GM18498 (cell line): Measurements from ENCODE around the gene NSF.

ENCODE experiments used
- ATAC-seq: cut with Tn5 transposase; IDR thresholded peaks from one replicate; pipeline ENCODE4 v1.9.1; 2021; ENCODE audit warnings: mild to moderate bottlenecking, moderate library complexity; ENCODE audit not compliant: unreplicated experiment

The NSF gene

DNA sequence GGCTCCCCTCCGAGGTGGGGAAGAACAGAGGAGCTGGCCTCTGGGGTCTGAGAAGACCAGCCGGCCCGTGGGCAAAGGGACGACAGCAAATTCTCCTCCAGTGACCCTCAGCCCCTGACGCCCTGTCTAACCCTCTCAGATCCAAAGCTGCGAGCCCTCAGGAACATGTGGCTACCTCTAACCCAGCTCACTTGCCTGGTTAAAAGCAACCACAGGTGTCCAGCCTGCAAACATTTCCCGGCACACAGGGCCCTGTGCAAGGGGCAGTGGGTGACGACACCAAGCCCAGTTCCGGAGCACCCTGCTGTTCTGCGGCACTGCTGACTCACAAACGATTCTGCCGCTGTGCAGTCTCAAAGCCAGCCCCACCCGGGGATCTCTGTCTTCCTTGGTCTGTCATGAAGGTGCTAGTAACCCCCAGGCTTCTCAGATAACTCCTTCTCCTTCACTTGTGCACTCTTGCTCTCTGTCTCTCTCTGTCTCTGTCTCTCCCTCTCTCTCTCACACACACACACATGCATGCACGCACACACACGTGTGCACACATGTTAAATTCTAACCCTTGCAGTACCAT, 205.0 kb downstream of the NSF start:
- no peak for ATAC-seq

DNA sequence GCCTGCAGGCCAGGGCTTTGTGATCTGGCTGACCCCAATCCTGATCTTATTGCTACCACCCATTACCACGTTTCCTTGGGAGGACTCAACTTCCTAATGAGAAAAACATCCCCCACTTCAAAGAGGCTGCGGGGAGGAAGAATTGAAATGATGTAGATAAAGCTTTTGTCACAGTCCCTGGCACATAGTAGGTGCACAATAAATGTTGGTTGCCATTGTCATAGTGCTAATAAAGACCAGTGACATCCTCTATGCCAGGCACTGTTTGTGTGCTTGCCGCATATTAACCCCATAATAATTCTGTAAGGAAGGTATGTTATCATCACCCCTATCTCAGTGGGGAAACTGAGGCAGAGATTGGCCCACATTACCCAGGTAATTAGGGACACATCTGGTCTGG, 205.6 kb downstream of the NSF start:
- ATAC-seq, result no peak

GRCh38 chr17:46796524-46796923, 206.1 kb downstream of the NSF start:
- ATAC-seq, result no peak

DNA sequence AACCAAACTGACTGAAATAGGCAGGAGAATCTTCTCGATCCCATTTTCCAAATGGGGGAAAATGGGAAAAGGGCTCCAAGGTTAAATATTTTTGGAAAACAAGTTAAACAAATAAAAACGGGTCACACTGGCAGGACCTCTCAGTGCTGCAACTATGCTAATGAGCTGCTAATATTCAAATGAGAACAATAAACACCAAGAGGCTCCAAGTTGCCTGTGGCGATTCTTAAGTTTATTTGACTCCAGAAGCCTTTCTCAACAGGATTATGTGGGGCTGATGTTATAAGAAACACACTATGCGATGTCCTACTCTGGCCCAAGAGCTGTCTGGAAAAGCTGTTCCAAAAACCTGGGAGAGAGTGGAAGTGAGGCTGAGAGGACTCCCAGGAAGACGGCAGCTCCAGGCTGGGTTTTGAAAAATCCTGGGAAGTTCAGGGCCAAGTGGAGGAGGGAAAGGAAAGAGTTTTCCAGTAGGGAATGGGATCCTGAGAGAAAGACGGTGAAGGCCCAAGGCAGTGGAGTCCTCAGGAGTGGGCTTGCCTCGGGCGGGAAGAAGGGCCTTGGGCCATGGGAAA, 206.6 kb downstream of the NSF start:
- ATAC-seq, result no peak

DNA sequence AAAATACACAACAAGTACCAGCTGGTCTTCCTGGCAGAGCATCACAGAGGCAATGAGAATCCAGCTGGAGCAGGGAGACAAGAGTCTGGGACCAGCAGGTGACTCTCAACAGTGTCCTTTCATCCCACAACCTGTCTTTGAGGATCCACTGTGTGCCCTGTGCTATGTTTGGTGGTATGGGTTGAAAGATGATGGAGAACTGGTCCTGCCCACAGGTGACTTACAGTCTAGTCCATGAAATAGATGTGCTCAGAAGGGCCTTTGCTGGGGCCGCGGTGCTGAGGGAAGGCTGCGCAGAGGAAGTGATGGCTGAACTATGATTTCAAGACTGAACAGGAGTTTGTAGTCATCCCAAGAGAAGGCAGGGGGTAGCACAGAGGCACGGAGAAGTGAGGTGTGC, 210.1 kb downstream of the NSF start:
- no peak for ATAC-seq

DNA sequence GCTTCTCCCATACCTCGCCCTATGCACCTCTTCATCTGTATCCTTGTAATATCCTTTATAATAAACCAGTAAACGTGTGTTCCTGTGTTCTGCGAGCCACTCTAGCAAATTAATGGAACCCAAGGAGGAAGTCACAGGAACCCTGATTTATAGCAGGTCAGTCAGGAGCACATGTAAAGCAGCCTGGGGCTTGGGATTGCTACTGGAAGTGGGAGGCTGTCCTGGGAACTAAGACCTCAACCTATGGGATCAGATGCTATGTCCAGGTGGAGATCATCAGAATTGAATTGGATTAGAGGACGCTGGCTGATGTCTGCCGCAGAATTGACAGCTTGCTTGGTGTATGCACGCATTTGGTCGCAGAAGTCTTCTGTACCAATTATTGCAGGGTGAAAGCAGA, 212.3 kb downstream of the NSF start:
- no peak for ATAC-seq

DNA sequence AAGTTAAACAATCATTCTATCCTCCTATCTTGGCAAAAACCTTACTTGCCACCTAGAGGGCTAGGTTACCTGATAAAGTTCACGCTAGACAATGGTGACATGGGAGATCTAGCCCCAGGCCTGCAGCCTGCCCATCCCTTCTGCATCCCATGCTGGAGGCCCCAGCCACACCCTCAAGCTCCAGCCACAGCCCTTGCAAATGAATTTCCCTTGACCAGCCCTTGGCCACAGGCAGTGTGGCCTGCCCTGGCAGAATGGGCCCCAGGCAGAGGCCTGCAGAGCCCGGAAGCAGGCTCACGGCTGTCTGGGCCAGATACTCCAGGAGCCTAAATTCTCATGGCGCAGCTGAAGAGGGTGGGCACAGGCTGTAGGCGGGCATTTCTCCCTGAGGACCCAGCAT, 213.1 kb downstream of the NSF start:
- ATAC-seq, result no peak

- ATAC-seq, result no peak
Observed at GRCh38 chr17:46805771-46806170, 215.3 kb downstream of the NSF start.
